GM21515 (cell line): ENCODE measurements around the gene DOK6.
"Not testable (repeated sequence)": the region's sequence is repeated elsewhere in the genome, so short reads cannot be mapped to it uniquely, and the experiment has no call there.

Experiments used
- ATAC-seq: cut with Tn5 transposase; IDR thresholded peaks from one replicate; pipeline ENCODE4 v1.9.1; 2021; ENCODE audit not compliant: unreplicated experiment

The DOK6 gene

DNA sequence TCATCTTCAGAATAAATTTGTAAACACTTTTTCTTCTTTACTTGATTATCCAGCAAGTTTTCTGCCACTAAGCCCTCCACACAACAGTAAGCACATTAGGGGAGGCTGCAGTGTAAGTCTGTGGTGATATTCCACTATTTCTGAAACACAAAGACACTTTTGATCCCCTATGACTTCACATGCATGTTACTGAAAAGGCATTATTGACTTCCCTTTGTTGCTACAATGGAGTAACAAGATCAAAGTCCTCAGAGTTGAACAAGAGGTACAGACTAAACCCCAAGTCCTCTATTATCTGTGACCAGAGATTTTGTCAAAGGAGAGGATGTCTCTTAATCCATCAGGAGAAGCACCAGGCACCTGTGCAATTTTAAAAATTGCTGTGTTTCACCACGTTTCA is 389.1 kb downstream of the DOK6 start:
- no peak for ATAC-seq

DNA sequence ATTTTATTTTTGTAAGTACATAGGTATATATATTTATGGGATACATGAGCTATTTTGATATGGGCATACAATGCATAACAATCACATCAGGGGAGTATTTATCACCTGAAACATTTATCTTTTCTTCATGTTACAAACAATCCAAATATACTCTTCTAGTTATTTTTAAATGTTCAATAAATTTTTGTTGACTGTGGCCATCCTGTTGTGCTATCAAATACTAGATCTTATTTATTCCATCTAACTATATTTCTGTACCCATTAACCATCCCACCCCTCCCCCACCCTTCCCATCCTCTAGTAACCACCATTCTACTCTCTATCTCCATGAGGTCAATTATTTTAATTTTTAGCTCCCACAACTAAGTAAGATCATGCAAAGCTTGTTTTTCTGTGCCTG is 390.0 kb downstream of the DOK6 start:
- ATAC-seq, result no peak

DNA sequence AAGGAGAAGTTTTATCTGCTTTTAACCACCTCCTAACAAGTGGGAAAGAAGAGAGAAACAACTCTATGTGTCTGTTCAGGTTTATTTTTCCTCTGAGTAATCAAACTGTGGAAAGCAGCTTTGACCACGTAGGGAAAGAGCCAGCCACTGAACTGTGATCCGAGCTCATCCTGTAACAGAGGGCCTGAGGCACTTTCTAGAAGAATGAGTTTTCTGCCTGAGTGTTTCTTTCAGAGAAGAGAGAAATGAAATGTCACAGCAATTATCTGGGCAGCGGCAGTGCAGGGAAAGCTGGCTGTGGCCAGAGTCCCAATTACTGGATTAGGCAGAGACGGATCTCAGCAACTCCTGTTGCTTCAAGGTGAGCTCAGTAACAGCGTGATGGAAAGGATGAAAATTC is 395.1 kb downstream of the DOK6 start:
- no peak for ATAC-seq

DNA sequence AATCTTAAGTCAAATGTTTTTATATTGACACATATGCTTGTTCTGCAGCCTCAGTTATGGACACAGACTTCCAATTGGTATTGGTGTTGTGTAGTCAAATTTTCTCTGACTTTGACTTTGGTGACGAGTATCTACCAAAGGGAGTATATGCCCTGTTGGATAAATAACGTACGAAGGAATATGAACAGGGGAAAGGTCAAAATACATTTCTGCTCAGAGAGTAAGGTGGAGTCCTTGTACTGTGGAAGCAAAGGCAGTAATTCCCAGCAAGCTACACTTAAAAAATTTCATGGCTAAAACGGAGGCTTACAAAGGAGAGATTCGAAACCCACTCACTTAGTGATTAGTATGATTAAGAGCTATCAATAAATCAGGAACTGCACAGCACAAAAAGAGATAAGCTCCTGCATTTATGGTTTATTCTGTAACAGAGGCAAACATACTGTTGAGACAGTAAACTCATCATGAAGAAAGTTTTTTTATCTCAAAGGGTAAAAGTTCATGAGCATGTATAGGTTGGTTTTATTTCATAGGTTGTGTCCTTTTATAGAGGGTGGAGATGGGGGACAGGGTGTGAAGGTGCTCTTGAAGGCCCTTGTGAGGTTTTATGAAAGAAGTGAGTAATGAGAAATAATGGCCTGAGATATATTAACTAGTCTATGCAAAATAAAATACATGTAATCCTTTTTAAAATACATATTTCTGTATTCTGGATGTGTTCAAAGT is 404.3 kb downstream of the DOK6 start:
- no peak for ATAC-seq

DNA sequence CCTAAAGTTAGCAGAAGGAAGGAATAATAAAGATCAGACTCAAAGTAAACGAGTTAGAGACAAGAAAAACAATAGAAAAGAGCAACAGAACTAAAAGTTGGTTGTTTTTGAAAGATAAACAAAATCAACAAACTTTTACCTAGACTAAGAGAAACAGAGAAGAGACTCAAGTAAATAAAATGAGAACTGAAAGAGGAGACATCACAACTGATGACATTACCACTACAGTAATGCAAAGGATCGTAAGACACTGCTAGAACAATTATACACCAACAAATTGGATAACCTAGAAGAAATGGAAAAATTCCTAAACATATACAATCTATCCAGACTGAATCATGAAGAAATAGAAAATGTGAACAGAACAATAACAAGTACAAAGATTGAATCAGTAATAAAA is 407.7 kb downstream of the DOK6 start:
- no peak for ATAC-seq

DNA sequence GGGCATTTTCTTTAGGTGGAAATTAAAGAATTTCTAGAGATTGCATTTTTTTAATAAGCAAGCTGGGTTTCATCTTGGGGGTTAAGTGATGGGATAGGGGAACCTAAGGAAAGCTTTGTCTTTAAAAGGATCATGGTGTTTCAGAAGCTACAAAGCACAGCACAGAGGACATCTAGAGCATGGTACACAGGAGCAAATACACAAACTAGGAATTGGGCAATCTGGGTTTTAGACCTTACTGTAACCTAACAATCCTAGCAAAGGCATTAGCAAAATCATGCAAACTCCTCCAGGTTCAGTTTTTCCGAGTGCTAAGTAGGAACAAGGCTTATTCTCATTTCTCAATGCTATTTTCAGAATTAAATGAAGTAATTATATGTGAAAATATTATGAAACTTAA is 412.9 kb downstream of the DOK6 start:
- no peak for ATAC-seq

DNA sequence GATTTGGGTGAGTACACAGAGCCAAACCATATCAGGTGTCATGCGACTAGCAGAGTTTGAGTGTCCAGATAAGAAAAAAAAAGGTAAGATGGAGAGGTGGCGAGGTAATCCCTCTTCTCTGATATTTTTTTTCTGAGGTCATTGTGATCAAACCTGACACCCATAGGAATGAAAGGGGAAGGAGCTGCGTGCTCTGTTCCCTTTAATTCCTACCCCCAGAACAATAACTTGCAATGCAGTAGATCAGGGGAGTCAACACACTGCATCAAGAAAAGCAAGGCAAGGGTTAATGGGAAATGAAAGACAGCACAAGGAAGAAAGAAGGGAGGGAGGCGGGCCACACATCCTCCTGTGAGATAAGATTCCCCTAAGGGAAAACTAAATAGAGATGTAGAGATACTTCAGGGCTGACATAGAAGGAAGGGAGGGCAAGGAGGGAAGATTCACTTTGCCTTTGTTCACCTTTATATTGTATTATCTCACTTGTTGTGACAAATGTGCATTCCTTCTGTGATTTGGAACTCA is 414.2 kb downstream of the DOK6 start:
- no peak for ATAC-seq

DNA sequence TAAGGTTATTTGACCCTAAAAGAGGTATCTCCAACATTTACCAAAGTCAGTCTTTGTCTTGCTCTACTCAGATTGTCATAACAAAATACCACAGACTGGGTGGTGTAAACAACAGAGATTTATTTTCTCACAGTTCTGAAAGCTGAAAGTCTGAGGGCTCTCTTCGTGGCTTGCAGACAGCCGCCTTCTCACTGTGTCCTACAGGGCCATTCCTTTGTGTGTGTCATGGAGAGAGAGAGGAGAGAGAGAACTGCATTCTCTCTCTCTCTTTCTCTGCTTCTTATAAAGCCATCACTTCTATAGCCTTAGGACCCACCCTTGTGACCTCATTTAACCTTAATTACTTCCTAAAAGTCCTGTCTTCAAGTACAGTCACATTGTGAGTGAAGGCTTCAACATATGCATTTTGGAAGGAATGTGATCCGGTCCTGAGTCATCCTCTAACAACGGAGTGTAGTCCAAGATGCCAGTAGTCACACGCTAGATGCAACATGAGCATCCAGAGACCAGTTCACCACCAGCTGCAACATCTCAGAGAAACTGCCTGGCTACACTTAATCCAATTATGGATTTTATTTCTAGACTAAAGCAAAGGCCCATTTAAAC is 416.8 kb downstream of the DOK6 start:
- no peak for ATAC-seq

DNA sequence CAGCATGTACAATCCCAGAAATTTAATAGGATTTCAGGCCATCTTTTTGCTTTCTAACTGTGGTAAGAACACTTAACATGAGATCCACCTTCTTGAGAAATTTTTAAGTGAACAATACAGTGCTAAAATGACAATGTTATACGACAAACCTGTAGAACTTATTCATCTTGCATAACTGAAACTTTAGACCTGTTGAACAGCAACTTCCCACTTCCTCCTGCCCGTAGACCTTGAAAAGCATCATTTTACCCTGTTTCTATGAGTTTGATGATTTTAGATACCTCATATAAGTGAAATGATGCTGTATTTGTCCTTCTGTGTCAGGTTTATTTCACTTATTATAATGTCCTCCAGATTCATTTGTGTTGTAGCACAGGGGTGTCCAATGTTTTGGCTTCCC is 418.8 kb downstream of the DOK6 start:
- ATAC-seq, result no peak

DNA sequence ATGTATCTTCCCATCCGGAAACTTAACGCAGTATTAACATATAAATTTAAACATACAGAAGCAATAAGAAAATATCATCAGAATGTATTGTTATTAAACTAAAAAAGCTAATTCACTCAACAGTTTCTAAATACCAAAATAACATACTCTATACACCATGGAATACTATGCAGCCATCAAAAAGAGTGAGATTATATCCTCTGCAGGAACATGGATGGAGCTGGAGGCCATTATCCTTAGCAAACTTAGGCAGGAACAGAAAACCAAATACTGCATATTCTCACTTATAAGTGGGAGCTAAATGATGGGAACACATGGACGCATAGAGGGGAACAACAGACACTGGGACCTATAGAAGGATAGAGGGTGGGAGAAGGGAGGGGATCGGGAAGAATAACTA is 419.9 kb downstream of the DOK6 start:
- no peak for ATAC-seq

DNA sequence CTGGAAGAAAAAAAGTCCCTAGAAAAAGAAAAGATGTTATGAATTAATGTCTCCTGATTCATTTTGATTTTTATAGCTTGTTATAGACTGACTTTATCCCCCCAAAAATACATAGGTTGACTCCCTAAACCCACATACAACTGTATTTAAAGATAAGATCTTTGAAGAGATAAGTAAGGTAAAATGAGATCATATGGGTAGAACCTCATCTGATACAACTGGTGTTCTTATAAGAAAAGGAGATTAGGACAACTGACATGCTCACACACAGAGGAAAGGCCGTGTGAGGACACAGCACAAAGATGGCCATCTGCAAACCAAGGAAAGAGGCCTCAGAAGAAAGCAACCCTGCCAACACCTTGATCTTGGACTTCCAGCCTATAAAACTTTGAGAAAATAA is 429.5 kb downstream of the DOK6 start:
- ATAC-seq, result no peak

DNA sequence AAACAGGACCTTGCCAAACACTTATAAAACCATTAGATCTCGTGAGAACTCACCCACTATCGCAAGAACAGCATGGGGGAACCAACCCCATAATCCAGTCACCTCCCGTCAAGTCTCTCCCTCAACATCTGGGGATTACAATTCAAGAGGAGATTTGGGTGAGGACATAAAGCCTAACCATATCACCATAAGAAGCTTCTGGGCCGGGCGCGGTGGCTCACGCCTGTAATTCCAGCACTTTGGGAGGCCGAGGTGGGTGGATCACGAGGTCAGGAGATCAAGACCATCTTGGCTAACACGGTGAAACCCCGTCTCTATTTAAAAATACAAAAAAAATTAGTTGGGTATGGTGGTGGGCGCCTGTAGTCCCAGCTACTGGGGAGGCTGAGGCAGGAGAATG is 434.3 kb downstream of the DOK6 start:
- not testable (repeated sequence) for ATAC-seq

DNA sequence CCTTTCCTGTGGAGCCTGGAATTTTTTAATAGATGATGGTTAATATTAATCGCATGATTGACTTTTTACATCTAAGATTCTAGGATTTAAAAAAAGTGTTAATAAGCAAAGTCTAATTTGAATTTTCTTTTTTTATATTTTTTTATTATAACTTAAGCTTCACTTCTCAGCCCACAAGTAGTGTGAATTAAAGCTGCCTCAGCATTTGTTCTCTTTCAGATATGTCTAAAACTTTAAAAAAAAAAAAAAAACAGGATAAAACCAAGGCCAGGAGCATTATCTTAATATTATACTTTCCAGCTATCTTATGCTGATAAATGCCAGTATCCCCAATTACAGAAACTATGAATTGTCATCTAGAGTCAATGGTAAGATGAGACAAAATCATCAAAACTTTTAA is 437.3 kb downstream of the DOK6 start:
- ATAC-seq, result no peak

DNA sequence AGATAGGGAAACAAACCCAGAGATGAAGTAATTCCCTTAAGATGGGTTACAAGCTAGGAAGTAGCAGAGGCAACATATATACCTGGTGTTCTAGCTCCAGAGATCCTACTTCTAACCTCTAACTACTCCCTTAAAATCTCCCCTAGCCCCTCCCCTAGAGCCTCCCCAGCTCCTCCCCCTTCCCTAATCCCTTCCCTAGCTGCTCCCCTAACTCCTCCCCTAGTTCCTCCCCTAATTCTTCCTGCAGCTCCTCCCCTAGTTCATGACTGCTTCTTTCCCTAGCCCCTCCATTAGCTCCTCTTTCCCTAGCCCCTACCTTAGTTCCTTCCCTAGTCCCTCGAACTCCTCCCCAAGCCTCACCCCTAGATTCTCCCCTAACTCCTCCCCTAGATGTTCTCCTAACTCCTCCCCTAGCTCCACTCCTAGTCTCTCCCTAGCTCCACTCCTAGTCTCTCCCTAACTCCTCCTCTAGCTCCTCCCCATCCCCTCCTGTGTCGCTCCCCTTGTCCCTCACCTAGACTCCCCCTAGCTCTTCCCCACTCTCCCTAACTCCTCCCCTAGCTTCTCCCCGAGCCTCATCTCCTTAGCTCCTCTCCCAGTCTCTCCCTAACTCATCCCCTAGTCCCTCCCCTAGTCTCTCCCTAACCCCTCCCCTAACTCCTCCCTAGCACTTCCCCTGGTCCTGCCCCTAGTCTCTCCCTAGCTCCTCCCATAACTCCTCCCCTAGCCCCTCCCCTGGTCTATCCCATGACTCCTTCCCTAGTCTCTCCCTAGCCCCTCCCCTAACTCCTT is 438.1 kb downstream of the DOK6 start:
- no peak for ATAC-seq

DNA sequence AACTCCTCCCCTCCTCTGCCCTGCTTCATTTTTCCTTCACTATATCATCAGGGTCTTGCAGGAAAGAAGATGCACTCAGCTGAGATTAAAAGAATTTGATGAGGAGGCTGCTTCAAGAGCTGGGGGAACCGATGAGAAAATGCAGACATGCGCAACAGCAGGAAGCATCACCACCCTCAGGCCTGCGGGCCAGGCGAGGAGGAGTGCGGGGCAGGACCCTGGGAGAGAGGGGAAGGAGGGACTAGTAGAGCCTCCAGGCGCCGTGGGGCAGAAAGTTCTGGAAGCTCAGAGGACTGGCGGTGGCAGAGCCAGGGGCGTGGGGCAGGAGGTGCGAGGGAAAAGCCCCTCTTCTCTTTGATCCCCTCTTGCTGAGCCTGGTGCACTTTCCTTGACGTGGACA is 438.8 kb downstream of the DOK6 start:
- no peak for ATAC-seq

DNA sequence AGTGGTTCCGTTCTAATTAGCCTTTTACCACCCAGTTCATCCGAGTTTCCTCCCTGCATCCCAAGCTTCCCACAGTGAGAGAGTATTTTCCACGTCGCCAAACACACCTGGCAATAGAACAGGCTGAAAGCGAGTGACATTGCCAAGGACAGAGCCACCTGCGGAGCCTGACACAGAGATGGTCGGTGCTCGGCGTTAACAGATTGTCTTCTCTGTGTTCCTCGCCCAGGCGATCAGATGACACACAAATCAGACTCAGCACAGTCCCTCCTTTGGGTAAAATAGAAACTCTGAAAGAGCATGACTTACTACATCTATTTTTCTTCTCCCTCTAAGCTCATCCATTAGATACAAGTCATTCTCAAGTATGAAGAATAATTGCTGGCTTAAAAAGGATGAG is 439.3 kb downstream of the DOK6 start:
- no peak for ATAC-seq

DNA sequence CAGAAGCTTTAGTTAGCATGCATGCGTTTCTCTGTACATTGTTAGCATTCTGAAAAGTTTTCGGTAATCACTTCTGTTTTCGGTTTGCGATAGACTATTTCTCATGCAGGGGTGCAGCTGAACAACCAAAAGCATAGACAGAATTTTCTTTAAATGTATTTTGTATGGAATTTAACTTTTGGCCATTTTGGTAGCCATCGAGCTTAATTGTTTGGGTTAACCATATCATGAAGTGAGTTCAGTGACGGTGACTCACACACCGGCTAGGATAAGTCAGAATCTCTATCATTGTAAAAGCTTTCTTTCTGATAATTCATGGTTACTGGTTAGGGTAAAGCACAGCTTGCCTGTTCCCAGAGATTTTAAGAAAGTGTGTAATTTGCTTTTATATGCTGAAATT is 439.8 kb downstream of the DOK6 start:
- ATAC-seq, result no peak

DNA sequence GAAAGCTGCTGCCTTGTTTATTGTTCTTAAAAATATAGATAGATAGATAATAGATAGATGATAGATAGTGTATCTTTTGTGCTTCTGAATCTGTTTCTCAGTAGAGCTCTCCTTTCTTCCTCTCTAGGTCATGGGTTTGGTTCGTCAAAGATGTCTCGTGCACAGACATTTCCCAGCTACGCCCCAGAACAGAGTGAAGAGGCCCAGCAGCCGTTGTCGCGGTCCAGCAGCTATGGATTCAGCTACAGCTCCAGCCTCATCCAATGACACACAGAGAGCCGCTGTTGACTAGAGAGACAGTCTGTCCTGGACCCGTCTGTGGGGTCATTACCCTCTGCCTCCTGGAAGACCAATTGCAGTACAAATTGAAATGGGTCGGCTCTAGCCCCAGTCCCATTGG is 440.4 kb downstream of the DOK6 start:
- no peak for ATAC-seq

DNA sequence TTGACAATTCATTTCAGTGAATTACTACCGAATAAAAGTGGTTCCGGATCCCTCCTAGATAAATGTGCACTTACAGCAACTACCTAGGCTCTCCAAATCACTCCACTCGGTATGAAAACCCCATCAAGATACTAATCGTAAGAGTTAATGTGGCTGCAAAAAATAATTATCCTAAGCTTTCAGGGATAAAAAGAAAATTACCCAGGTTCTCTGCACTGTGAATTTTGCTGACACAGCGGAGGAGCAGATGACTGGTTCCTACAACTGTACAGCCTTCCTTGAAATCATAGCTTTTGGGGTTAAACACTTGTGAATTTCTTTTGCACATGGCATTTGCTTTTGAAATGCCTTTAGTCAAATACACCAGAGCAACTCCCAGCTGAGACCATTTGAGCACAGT is 442.3 kb downstream of the DOK6 start:
- no peak for ATAC-seq

DNA sequence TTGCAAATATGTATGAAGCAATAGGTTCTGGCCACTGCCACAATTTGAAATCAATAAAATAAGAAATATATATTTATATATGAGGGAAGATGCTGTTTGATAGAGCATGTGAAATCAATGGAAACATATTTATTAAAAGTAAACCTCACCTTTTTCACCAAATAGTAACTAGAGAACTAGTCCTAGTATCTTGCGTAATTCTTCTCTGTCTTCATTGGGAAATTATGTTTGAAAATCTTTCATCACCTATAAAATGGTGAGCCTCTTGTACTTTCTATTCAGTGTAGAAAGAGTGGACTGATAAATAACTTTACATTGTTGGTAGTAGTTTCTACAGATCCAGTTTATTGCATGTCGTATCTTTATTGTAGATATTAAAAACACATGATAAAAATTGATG is 444.0 kb downstream of the DOK6 start:
- no peak for ATAC-seq

DNA sequence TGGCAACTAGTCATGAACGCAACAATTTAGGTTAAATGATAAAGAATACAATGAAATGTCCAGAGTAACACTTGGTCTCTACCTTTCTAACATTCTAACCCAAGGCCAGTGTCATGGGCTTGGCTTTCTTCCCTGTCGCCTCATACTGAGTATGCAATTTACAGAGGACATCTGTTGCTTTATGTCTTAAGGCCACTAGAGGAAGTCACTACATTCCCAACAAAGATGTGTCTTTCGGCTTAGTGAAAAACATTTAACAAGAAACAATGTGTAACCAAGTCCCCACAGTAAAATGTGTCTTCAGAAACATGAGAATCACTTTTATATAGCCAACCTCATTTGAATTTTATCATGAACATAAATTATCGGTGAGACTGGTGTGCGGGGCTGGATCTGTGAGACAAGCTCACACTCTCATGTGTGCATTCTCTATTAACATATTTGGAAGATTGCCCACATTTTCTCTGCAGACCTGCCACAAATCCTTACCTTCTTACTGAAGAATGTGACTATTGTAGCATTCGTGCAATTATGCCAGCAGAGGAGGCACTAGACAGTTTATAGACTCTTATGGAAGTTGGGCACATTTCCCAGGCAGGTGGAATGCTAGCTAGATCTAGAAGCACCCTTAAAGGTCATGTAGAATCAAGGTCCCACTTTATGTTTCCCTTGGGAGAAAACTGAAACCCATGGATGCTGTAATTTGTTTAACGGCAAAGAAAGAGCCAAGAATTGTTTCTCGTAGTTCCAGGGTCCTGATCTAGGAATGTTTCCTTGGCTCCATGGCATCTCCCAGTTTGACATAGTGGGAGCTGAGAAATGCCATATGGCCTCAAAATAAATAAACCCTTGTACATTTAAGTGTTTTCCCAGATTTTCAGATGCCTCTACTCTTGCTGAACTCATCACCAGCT is 445.2 kb downstream of the DOK6 start:
- no peak for ATAC-seq
